Measurements from ENCODE around the gene NUBP2.
A peak's percentile ranks its signal among the peaks of the same experiment; 100 is the strongest.

NUBP2 gene

GRCh38 chr16:1759511-1759910 is 23.2 kb upstream of the NUBP2 start:
- no peak for DNase-seq (ENCODE audit: low read depth)

GRCh38 chr16:1760911-1761310 is 21.8 kb upstream of the NUBP2 start:
- no peak for DNase-seq (ENCODE audit: low read depth)

- DNase-seq (ENCODE audit: low read depth): no peak
These were observed 21.0 kb upstream of the NUBP2 start for GRCh38 chr16:1761751-1762150.

- DNase-seq (ENCODE audit: low read depth): no peak
These were observed 20.4 kb upstream of the NUBP2 start for GRCh38 chr16:1762196-1762878.

GRCh38 chr16:1762879-1763520 is 19.8 kb upstream of the NUBP2 start:
- no peak for DNase-seq (ENCODE audit: low read depth)

GRCh38 chr16:1763521-1764511 is 18.9 kb upstream of the NUBP2 start:
- DNase-seq (ENCODE audit: low read depth): no peak

- no peak for DNase-seq (ENCODE audit: low read depth)
These were observed 17.8 kb upstream of the NUBP2 start for GRCh38 chr16:1764971-1765370.

GRCh38 chr16:1765826-1766225 is 16.9 kb upstream of the NUBP2 start:
- DNase-seq (ENCODE audit: low read depth): no peak

- no peak for DNase-seq (ENCODE audit: low read depth)
These were observed 16.5 kb upstream of the NUBP2 start for GRCh38 chr16:1766231-1766630.

- DNase-seq (ENCODE audit: low read depth): no peak
These were observed 16.1 kb upstream of the NUBP2 start for GRCh38 chr16:1766701-1767100.

- no peak for DNase-seq (ENCODE audit: low read depth)
These were observed 15.4 kb upstream of the NUBP2 start for GRCh38 chr16:1767116-1767994.

GRCh38 chr16:1768061-1768766 is 14.5 kb upstream of the NUBP2 start:
- DNase-seq (ENCODE audit: low read depth): no peak

- no peak for DNase-seq (ENCODE audit: low read depth)
These were observed 13.9 kb upstream of the NUBP2 start for GRCh38 chr16:1768767-1769401.

GRCh38 chr16:1769402-1770300 is 13.1 kb upstream of the NUBP2 start:
- no peak for DNase-seq (ENCODE audit: low read depth)

- DNase-seq (ENCODE audit: low read depth): peak; percentile 45
These were observed 12.2 kb upstream of the NUBP2 start for GRCh38 chr16:1770328-1771187.

GRCh38 chr16:1771188-1771863 is 11.4 kb upstream of the NUBP2 start, which contains the start of gene NME3:
Gene NME3 (minus strand): TSS chr16:1771543. CDS start chr16:1771534, 9 bp downstream.
- DNase-seq (ENCODE audit: low read depth): peak; percentile 73

- DNase-seq (ENCODE audit: low read depth): no peak
These were observed 10.8 kb upstream of the NUBP2 start for GRCh38 chr16:1771864-1772361.
